WTC11 (cell line): ENCODE results near the gene MT1G.

Experiments used
- RELA ChIP-seq: sonication (generic); formaldehyde crosslinking; IDR thresholded peaks from 2 replicates; pipeline ENCODE4 v1.8.1; 2022; ENCODE audit warnings: missing genetic modification reagents, mild to moderate bottlenecking, borderline replicate concordance
- TEAD4 ChIP-seq: sonication (generic); formaldehyde crosslinking; IDR thresholded peaks from 2 replicates; pipeline ENCODE4 v1.8.0; 2022; ENCODE audit warnings: mild to moderate bottlenecking, missing genetic modification reagents
- ZNF138 ChIP-seq: sonication (generic); formaldehyde crosslinking; conservative IDR thresholded peaks from 2 replicates; pipeline ENCODE4 v1.8.1; 2022; ENCODE audit warnings: mild to moderate bottlenecking, moderate library complexity, missing genetic modification reagents
- TF ChIP-seq, protein P1 (sequence below): fragments of 200-600 bp; IDR thresholded peaks from 2 replicates; pipeline ENCODE4 v1.8.0; 2022; ENCODE audit warnings: antibody characterized with exemption

GRCh38 chr16:56700195-56700594 is 32.3 kb upstream of the MT1G start:
- TF ChIP-seq, protein P1, sequence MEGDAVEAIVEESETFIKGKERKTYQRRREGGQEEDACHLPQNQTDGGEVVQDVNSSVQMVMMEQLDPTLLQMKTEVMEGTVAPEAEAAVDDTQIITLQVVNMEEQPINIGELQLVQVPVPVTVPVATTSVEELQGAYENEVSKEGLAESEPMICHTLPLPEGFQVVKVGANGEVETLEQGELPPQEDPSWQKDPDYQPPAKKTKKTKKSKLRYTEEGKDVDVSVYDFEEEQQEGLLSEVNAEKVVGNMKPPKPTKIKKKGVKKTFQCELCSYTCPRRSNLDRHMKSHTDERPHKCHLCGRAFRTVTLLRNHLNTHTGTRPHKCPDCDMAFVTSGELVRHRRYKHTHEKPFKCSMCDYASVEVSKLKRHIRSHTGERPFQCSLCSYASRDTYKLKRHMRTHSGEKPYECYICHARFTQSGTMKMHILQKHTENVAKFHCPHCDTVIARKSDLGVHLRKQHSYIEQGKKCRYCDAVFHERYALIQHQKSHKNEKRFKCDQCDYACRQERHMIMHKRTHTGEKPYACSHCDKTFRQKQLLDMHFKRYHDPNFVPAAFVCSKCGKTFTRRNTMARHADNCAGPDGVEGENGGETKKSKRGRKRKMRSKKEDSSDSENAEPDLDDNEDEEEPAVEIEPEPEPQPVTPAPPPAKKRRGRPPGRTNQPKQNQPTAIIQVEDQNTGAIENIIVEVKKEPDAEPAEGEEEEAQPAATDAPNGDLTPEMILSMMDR: no peak
- no peak for TF ChIP-seq ZNF138
- TF ChIP-seq RELA (CRISPR knock-in tag): no peak
- no peak for TF ChIP-seq TEAD4 (CRISPR knock-in tag)
